Measurements from ENCODE around the gene SLC66A1. TPM values are rescaled to one million over a fixed set of nuclear protein-coding genes. Genes with fewer than 3 reads are reported as not detected.

SLC66A1 gene
- polyA plus RNA-seq, 2 of the 4 experiments (the other 2 are of a cell fraction) = 5.6 to 12.6 TPM

DNA sequence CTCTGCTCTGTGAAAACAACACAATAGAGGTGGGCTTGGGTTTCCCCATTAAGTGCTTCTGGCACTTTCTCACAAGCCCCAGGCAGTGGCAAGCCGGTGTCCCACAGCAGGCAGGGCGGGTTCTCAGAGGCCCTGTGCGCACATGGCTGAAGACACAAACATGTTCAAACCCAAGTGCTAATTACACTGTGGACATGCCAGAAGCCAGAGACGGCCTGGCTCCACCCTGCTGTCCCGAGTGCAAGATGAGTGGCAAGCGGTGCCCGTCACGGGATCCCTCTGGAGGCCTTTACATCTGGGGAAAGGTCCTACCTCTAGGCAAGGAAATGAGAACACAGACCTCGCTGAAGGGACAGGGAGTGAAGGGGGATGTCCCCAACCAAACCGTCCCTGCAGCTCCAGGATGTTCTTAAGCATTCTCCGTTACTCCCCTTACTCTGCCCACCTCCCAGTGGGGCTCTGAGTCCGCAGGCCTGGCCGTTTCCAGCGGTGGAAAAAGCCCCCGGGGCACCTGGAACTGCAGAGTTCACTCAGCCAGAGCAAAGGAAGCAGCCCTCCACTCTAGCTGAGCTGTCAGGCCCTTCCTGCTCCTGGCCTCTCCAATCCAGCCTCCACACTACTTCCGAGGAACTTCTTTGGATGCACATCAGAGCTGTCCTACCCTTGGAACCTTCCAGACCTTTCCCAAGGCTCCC is 57.4 kb downstream of the SLC66A1 start:
- ATAC-seq (no peak), FAIRE-seq (no peak), DNase-seq (ENCODE audit: low read depth in 1 of 2, low spot score in 1 of 2) (no peak)
- H3K4me1 ChIP-seq = no peaks in the 10 kb centered on the region
- TF ChIP-seq NFE2L2 (conservative IDR thresholded peaks at IDR 0.05; ENCODE audit: low read length) (no peak), KDM1A (IDR thresholded peaks at IDR 0.05; ENCODE audit: low read depth) (no peak), JUN (IDR thresholded peaks at IDR 0.05) (no peak), ZNF302 (CRISPR knock-in tag; IDR thresholded peaks at IDR 0.05) (no peak), TFCP2L1 (CRISPR knock-in tag; IDR thresholded peaks at IDR 0.05) (no peak), EP300 (IDR thresholded peaks at IDR 0.05) (no peak), POLR2AphosphoS2 (conservative IDR thresholded peaks at IDR 0.05; ENCODE audit: low read length) (no peak), GATA3 (IDR thresholded peaks at IDR 0.05; ENCODE audit: borderline replicate concordance) (no peak), HOXB5 (CRISPR knock-in tag; IDR thresholded peaks at IDR 0.05) (no peak), SREBF2 (IDR thresholded peaks at IDR 0.05) (no peak), ZFP36 (IDR thresholded peaks at IDR 0.05; ENCODE audit: borderline replicate concordance, partially characterized antibody) (no peak), CBX2 (IDR thresholded peaks at IDR 0.05; ENCODE audit: borderline replicate concordance, low read depth) (no peak), POLR2A (IDR thresholded peaks at IDR 0.05; ENCODE audit: low read length) (no peak), ZC3H11A (IDR thresholded peaks at IDR 0.05) (no peak), FOSB (CRISPR knock-in tag; IDR thresholded peaks at IDR 0.05) (no peak)
- TF ChIP-seq, protein P1, sequence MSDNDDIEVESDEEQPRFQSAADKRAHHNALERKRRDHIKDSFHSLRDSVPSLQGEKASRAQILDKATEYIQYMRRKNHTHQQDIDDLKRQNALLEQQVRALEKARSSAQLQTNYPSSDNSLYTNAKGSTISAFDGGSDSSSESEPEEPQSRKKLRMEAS (IDR thresholded peaks at IDR 0.05) = no peak
- TF ChIP-seq, protein P2, sequence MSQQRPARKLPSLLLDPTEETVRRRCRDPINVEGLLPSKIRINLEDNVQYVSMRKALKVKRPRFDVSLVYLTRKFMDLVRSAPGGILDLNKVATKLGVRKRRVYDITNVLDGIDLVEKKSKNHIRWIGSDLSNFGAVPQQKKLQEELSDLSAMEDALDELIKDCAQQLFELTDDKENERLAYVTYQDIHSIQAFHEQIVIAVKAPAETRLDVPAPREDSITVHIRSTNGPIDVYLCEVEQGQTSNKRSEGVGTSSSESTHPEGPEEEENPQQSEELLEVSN (IDR thresholded peaks at IDR 0.05; ENCODE audit: borderline replicate concordance, low read depth) = no peak
- TF ChIP-seq, protein P3, sequence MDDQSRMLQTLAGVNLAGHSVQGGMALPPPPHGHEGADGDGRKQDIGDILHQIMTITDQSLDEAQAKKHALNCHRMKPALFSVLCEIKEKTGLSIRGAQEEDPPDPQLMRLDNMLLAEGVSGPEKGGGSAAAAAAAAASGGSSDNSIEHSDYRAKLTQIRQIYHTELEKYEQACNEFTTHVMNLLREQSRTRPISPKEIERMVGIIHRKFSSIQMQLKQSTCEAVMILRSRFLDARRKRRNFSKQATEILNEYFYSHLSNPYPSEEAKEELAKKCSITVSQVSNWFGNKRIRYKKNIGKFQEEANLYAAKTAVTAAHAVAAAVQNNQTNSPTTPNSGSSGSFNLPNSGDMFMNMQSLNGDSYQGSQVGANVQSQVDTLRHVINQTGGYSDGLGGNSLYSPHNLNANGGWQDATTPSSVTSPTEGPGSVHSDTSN (IDR thresholded peaks at IDR 0.05) = no peak
- H3K4me3 ChIP-seq = no peak overlapping the region
- CTCF ChIA-PET = interaction anchor here (1.1 to 1.2 kb wide), 2 partner anchors 19 to 21 kb away, joined by 3 read pairs; no protein-coding TSS in a partner anchor
- POLR2A ChIA-PET = no interaction called here
- no peak overlapping the region for H3K27ac ChIP-seq
- no peak overlapping the region for H3K4me2 ChIP-seq
- WGBS (ENCODE audit: missing lambda C conversion rate) = 96% methylated on average over 12 of the region's 16 CpGs
- H3K9me3 ChIP-seq = no peaks in the 10 kb centered on the region

DNA sequence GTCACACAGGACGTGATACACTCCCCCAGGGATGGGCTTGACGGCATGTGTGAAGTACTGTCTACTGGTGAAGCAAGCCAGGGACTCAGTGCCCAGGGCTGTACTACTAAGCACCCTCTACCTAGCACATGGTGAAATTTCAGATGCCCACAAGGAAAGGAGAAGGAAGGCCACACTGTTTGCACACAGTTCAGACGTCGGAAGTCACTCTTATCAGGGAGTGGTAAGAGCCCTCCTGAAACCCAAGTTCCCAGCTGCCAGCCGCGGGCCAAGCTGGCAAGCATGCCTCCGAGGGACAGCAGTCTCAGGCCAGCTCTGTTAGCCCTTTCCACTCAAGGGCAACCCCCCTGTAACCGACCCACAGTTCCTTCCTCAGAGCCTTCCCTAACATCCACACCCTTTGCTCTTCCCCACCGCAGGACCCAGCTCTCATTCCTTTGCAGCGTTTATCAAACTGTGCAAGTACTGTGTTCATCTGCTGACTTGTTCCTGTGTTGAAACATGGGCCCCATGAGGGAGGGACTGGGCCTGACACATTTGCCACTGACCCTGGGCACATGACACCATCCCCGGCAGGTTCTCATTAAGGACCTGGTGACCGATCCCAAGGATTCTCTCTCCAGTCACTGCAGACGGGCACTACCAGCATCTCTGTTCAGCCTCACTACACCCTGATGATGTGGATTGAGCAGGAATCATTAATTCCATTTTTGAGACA is 58.5 kb downstream of the SLC66A1 start:
- CTCF ChIA-PET = interaction anchor here (2.0 kb wide), 1 partner anchor 26 kb away, joined by 5 read pairs; no protein-coding TSS in a partner anchor
- Histone ChIP-seq H3K4me2 (no peak overlapping the region), H3K27ac (no peak overlapping the region), H3K4me3 (no peak overlapping the region), H3K9me3 (no peaks in the 10 kb centered on the region), H3K4me1 (no peaks in the 10 kb centered on the region)
- POLR2A ChIA-PET = no interaction called here
- FAIRE-seq (no peak), DNase-seq (ENCODE audit: low read depth in 1 of 2, low spot score in 1 of 2) (no peak), ATAC-seq (no peak)
- TF ChIP-seq MYC (IDR thresholded peaks at IDR 0.05; ENCODE audit: borderline replicate concordance, low read length) (no peak), MAFK (IDR thresholded peaks at IDR 0.05; ENCODE audit: partially characterized antibody) (no peak), NPAS2 (CRISPR knock-in tag; IDR thresholded peaks at IDR 0.05; ENCODE audit: borderline replicate concordance) (no peak), RCOR1 (IDR thresholded peaks at IDR 0.05; ENCODE audit: low read depth, low read length) (no peak), RNF2 (IDR thresholded peaks at IDR 0.05; ENCODE audit: borderline replicate concordance, low read depth) (no peak), CBX8 (IDR thresholded peaks at IDR 0.05) (no peak), ZC3H11A (IDR thresholded peaks at IDR 0.05) (no peak), HOXB5 (CRISPR knock-in tag; IDR thresholded peaks at IDR 0.05) (no peak), ELK1 (IDR thresholded peaks at IDR 0.05; ENCODE audit: low read depth, low read length) (no peak), ZNF302 (CRISPR knock-in tag; IDR thresholded peaks at IDR 0.05) (no peak), RARB (CRISPR knock-in tag; IDR thresholded peaks at IDR 0.05) (no peak), PHF8 (IDR thresholded peaks at IDR 0.05; ENCODE audit: borderline replicate concordance, low read depth) (no peak)
- TF ChIP-seq, protein P1 (IDR thresholded peaks at IDR 0.05) = no peak
- 93% methylated on average over 13 of the region's 13 CpGs for WGBS (ENCODE audit: missing lambda C conversion rate)

Data from A549 (cell line).